Measurements from ENCODE around the gene MTERF2.

MTERF2 gene

DNA sequence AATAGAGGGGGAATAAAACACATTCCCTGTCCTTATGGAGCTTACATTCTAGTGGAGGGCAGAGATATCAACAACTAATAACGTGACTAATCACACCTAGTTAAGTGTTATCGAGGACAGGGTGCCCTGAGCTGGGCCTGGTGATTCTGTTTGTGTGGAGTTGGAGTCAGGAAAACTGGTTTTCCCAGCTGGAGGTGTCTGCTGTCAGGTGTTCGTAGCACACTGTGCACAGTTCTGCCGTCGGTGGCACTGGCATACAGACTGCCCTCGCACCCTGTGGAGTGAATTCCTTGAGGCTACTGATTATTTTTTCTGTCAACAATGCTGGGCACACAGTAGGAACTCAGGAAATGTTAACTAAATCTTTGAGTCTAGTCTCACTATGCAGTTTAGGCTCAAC, 900 bp upstream of the MTERF2 start:
- DNase-seq: no peak

- no peak for DNase-seq
Observed at GRCh38 chr12:106986135-106986534, 811 bp downstream of the MTERF2 start.

DNA sequence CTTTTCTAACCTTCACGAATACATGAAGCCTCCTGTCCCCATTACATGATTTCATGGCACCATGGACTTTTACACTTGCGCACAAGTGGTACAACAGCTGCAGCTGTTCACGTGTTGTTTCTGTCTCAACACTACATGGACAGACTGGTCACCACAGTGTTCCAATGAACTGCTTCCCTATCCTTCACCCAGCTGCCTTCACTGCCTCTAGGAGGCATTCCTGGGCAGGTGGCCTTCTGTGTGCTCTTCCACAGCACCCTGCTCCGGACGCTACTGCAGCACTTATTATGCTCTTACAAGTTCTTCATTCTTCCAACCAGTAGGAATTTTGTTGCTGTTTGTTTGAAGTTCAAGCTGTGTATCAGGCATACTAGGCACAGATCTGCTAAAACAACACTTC, 1.5 kb downstream of the MTERF2 start:
- DNase-seq: no peak

DNA sequence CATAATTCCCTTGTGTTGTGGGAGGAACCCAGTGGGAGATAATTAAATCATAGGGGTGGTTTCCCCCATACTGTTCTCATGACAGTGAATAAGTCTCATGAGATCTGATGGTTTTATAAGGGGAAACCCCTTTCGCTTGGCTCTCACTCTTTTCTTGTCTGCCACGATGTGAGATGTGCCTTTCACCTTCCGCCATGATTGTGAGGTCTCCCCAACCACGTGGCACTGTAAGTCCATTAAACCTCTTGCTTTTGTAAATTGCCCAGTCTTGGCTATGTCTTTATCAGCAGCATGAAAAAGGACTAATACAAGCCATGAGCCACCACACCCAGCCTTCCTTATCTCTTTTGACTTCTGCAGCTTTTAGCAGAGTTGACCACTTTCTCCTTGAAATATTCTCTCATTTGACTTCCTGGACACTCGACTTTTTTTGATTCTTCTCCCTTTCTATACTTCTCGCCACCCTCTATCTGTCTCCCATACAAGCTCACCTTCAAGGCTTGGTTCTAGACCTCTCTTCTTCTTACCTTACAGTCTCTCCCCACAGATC, 2.3 kb downstream of the MTERF2 start:
- DNase-seq: no peak

DNA sequence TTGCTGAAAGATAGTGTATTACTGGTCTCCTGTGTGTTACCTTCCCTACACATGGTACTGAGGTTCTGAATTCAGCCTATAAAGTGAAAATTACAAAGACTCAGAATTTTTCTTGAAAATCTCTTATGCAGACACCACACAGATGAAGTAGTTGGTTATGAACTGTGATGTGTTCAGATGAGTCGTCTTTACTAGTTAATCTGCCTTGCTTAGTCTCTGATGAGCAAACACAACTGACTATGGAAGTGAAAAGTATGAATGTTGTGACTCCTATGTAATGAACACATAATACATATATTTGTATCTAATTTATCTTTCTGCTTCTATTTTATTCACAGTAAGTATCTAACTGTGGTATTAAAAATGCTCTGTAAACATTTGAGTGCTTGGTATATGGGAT, 4.7 kb downstream of the MTERF2 start:
- DNase-seq: no peak

- DNase-seq: no peak
Observed at GRCh38 chr12:106981788-106982187, 5.2 kb downstream of the MTERF2 start.

GRCh38 chr12:106980944-106981343, 6.0 kb downstream of the MTERF2 start:
- DNase-seq: no peak

DNA sequence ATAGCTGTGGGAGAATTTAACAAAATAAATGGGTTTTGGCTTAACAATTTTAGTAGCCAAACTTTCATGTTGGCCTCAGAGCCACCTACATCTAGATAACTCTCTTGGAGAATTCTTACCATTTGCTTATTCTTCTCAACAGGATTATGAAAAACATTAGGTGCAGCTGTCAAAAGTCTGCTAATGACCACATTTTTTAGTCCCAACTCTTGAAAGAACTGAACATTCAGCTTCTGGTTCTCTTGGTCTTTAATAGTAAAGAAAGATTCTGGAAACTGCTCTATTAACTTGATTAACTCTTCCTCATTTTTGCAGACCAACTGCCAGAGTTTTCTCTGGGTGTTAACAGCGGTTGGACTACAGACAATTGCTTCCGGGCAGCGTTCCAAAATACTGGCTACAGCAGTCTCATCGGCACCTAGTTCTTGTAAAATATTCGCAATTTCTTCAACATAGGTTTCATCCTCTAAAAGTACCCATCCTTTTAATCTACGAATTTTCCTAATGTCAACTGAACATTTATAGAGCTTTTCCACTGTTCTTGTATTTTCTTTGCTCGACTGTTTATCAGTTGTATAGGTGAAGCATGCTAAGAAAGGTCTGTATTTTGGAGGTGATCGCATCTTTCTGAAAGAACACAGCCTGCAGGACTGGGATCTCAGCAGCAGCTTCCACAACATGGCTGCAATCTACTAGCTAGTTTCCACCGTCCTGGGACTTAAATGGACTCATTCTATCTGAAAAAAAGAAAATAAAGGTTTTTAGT, 8.7 kb downstream of the MTERF2 start:
- no peak for DNase-seq

DNA sequence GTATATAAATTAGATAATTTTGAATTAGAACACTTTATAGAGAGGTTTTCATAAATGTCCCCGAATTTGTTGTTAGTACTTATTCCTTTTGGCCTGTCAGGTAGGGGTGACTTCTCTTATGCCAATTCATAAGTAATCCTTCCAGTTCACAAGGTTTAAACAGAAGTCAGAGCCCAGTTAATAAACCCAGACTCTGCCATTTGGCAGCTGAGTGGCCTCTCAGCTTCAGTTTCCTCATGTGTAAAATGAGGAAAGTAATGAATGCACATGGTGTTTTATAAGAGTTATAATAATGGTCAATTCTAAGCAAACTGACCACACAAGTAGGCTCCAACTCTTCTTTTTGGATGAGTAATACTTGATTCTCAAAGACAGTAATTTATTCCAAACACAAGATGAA, 10.3 kb downstream of the MTERF2 start:
- DNase-seq: no peak

GRCh38 chr12:106975993-106976658, 10.8 kb downstream of the MTERF2 start:
- DNase-seq: no peak

GRCh38 chr12:106975098-106975497, 11.8 kb downstream of the MTERF2 start:
- DNase-seq: no peak

DNA sequence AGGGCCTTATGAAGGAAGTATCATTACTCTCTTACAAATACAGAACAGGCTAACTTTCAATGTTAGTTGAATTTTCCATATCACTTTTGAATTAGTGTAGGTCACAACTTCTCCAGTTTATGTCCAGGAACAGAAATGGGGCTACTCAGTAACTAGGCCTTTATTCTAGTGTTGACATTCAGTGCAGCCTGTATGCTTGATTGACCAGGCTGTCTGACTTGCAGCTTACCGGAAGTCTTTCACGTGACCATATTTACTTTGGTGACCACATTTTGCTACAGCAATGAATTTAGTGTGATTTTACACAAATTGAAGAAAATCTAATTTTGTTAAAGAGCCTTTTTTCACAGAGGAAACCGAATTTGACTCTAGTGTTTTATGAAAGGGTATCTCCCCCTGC, 12.4 kb downstream of the MTERF2 start:
- DNase-seq: no peak

DNA sequence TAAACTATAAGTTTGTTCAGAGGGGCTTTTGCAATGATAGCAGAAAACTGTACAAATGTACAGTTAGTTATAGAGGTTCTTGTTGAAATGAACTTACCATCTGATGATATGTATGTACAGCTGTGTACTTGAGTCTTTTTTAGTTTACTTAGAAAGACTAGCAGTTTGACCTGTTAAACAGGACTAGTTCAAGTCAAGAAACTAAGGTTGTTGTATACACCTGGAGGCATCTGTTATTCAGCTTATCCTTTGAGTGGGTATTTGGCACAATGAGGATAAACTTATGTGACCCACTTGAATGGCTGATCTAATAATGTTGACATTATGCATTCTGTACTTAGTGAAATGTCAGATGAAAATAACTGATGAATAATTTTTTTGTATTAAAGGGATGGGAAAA, 13.4 kb downstream of the MTERF2 start:
- DNase-seq: no peak

DNA sequence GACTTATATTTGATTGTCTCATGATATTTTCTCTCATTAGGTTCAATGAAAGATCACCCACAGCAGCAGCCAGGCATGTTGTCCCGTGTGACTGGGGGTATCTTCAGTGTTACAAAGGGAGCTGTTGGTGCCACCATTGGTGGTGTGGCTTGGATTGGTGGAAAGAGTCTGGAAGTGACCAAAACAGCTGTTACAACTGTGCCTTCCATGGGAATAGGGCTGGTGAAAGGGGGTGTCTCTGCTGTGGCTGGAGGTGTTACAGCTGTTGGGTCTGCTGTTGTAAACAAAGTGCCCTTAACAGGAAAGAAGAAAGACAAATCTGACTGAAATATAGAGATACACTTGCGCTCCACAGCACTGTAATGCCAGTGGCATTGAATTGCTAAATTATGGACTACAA, 15.9 kb downstream of the MTERF2 start:
- no peak for DNase-seq

GRCh38 chr12:106964526-106964925, 22.4 kb downstream of the MTERF2 start:
- no peak for DNase-seq

GRCh38 chr12:106962286-106962685, 24.7 kb downstream of the MTERF2 start:
- no peak for DNase-seq

GRCh38 chr12:106960443-106960842, 26.5 kb downstream of the MTERF2 start:
- DNase-seq: no peak

GRCh38 chr12:106957583-106957982, 29.4 kb downstream of the MTERF2 start:
- no peak for DNase-seq

- DNase-seq: no peak
Observed at GRCh38 chr12:106956048-106956578, 30.8 kb downstream of the MTERF2 start.

GRCh38 chr12:106955377-106956047, 31.4 kb downstream of the MTERF2 start, which contains the start of gene TMEM263:
TSS of gene TMEM263 (plus strand) at chr12:106955907. CDS start at chr12:106967117, 11,210 bp downstream.
- peak; percentile 69 for DNase-seq

GRCh38 chr12:106954462-106955376, 32.2 kb downstream of the MTERF2 start:
- DNase-seq: no peak
